Uterus (tissue), 2 donors: ENCODE data around the gene FBL.

Experiments used
- CTCF ChIP-seq, 4 experiments: fragments of 200-600 bp in 2 of 4; fragments of 450-650 bp in 2 of 4; sonication (generic) in 2 of 4; IDR thresholded peaks; one replicate each; pipeline ENCODE4 v1.5.1; 2016 to 2019; ENCODE audit warnings: antibody characterized with exemption in 4 of 4, mild to moderate bottlenecking in 2 of 4, moderate library complexity in 1 of 4
- POLR2A ChIP-seq, 2 donors: fragments of 450-650 bp; IDR thresholded peaks; one replicate each; pipeline ENCODE4 v1.6.1; 2016; ENCODE audit warnings: antibody characterized with exemption in 2 of 2, mild to moderate bottlenecking in 1 of 2, moderate library complexity in 1 of 2

GRCh38 chr19:39867133-39867532, 21.0 kb upstream of the FBL start:
- TF ChIP-seq CTCF (IDR thresholded peaks at IDR 0.05) (no peak), POLR2A (IDR thresholded peaks at IDR 0.05) (no peak)
